CD14-positive monocyte (primary cell): ENCODE data around the gene NTPCR. TPM values are rescaled to one million over a fixed set of nuclear protein-coding genes. Genes with fewer than 3 reads are reported as not detected.

Experiments
- DNase-seq, 3 donors: peaks; one replicate each; pipeline ENCODE4 v3.0.0-alpha.2; 2011 to 2022
- H2AFZ ChIP-seq: 2 replicates; pipeline ENCODE4 v1.6.0; 2012; ENCODE audit warnings: mild to moderate bottlenecking, low read depth, low read length, inconsistent platforms; ENCODE audit not compliant: insufficient read depth, poor library complexity, severe bottlenecking
- H3K27ac ChIP-seq, 2 donors: 1 replicate in 1 of 2; 2 replicates in 1 of 2; pipeline ENCODE4 v1.5.1; 2012 to 2013; ENCODE audit warnings: low read length in 2 of 2, control low read depth in 1 of 2, inconsistent platforms in 1 of 2, low read depth in 1 of 2, mild to moderate bottlenecking in 1 of 2
- H3K27me3 ChIP-seq, 2 donors: one replicate each; pipeline versions ENCODE4 v1.6.0 to v1.6.1; 2011 to 2013; ENCODE audit warnings: low read length in 2 of 2; ENCODE audit not compliant: control insufficient read depth in 2 of 2, insufficient read depth in 2 of 2
- H3K36me3 ChIP-seq, 2 donors: replicated peaks in 1 of 2; 1 replicate in 1 of 2; 2 replicates in 1 of 2; pipeline versions ENCODE4 v1.5.1 to v1.6.1; 2012 to 2013; ENCODE audit warnings: low read length in 2 of 2, control low read depth in 1 of 2, inconsistent platforms in 1 of 2, mild to moderate bottlenecking in 1 of 2; ENCODE audit not compliant: insufficient read depth in 2 of 2, control insufficient read depth in 1 of 2
- H3K4me1 ChIP-seq, 2 donors: 1 replicate in 1 of 2; 2 replicates in 1 of 2; pipeline versions ENCODE4 v1.5.1 to v1.6.1; 2012 to 2013; ENCODE audit warnings: low read length in 2 of 2, control low read depth in 1 of 2, inconsistent platforms in 1 of 2, mild to moderate bottlenecking in 1 of 2, moderate library complexity in 1 of 2; ENCODE audit not compliant: insufficient read depth in 2 of 2, control insufficient read depth in 1 of 2
- H3K4me2 ChIP-seq: replicated peaks from 2 replicates; pipeline ENCODE3; 2012; ENCODE audit warnings: low read length, moderate library complexity, mild to moderate bottlenecking; ENCODE audit not compliant: poor library complexity, severe bottlenecking; ENCODE audit errors: extremely low read depth
- H3K4me3 ChIP-seq, 3 experiments: fragments of 200-600 bp in 1 of 3; sonication (generic) in 1 of 3; replicated peaks in 1 of 3; 1 replicate in 2 of 3; 2 replicates in 1 of 3; pipeline ENCODE4 v1.5.1; 2011 to 2013; ENCODE audit warnings: low read length in 3 of 3, mild to moderate bottlenecking in 3 of 3, control low read depth in 2 of 3, low read depth in 2 of 3, inconsistent platforms in 1 of 3, moderate library complexity in 1 of 3
- H3K79me2 ChIP-seq: 2 replicates; pipeline ENCODE4 v1.6.0; 2012; ENCODE audit warnings: mild to moderate bottlenecking, control low read depth, inconsistent platforms, low read length, moderate library complexity; ENCODE audit not compliant: insufficient read depth
- H3K9ac ChIP-seq: 2 replicates; pipeline ENCODE4 v1.6.0; 2017; ENCODE audit warnings: low read length, mild to moderate bottlenecking; ENCODE audit not compliant: insufficient read depth, poor library complexity, severe bottlenecking
- H3K9me3 ChIP-seq, 2 donors: replicated peaks in 1 of 2; 1 replicate in 1 of 2; 2 replicates in 1 of 2; pipeline versions ENCODE4 v1.5.1 to v1.6.1; 2012 to 2013; ENCODE audit warnings: low read length in 2 of 2, control low read depth in 1 of 2; ENCODE audit not compliant: control insufficient read depth in 1 of 2, insufficient read depth in 1 of 2
- H4K20me1 ChIP-seq: 2 replicates; pipeline ENCODE4 v1.6.0; 2012; ENCODE audit warnings: mild to moderate bottlenecking, low read length, control low read depth, moderate library complexity; ENCODE audit not compliant: insufficient read depth
- H3K27ac Mint-ChIP-seq, 7 donors: one replicate each; pipeline ENCODE4 v1.8.0; 2020; ENCODE audit warnings: mild to moderate bottlenecking in 7 of 7, mixed read lengths in 7 of 7, moderate library complexity in 6 of 7, inconsistent platforms in 2 of 7
- H3K27me3 Mint-ChIP-seq, 3 donors: one replicate each; pipeline ENCODE4 v1.8.0; 2021 to 2022; ENCODE audit warnings: low read depth in 3 of 3, mild to moderate bottlenecking in 3 of 3, mixed read lengths in 3 of 3, moderate library complexity in 3 of 3, inconsistent platforms in 1 of 3
- H3K36me3 Mint-ChIP-seq, 2 donors: one replicate each; pipeline ENCODE4 v1.8.0; 2020; ENCODE audit warnings: mixed read lengths in 2 of 2, inconsistent platforms in 1 of 2, mild to moderate bottlenecking in 1 of 2
- H3K4me1 Mint-ChIP-seq: one replicate; pipeline ENCODE4 v1.8.0; 2020; ENCODE audit warnings: mild to moderate bottlenecking, mixed read lengths
- H3K4me3 Mint-ChIP-seq, 2 donors: one replicate each; pipeline ENCODE4 v1.8.0; 2020; ENCODE audit warnings: mild to moderate bottlenecking in 2 of 2, mixed read lengths in 2 of 2, moderate library complexity in 1 of 2
- H3K9me3 Mint-ChIP-seq, 7 donors: one replicate each; pipeline ENCODE4 v1.8.0; 2020 to 2022; ENCODE audit warnings: mixed read lengths in 7 of 7, mild to moderate bottlenecking in 6 of 7, moderate library complexity in 6 of 7, inconsistent platforms in 2 of 7
- CTCF ChIP-seq: fragments of 200-600 bp; IDR thresholded peaks from one replicate; pipeline ENCODE4 v1.8.0; 2022; ENCODE audit warnings: antibody characterized with exemption, mild to moderate bottlenecking
- WGBS: methylation state at CpG from one replicate; pipeline ENCODE4 v1.1.5; 2013; ENCODE audit warnings: missing lambda C conversion rate; ENCODE audit not compliant: insufficient coverage; 5-methylcytosine and 5-hydroxymethylcytosine counted together
- intact Hi-C, 2 donors: fragments of 100-400 bp; cut with micrococcal nuclease; formaldehyde crosslinking; loops; one replicate each; pipeline versions ENCODE4 v1.15.0 to v1.15.1; 2023
- polyA plus RNA-seq, 3 donors: library from polyadenylated mRNA; depleted of rRNA in 1 of 3; unstranded in 2 of 3; stranded (reverse) in 1 of 3; fragments of 300-500 nt in 2 of 3; fragments of >200 nt in 1 of 3; fragmentation: Illumina TruSeq in 2 of 3; gene quantifications; 1 replicate in 2 of 3; 2 replicates in 1 of 3; pipeline ENCODE4 v1.2.3, GENCODE V29; 2012 to 2021

NTPCR gene
- polyA plus RNA-seq, 3 donors: 8.6 to 42.0 (median 31.7) TPM

- WGBS: 60% methylated on average over 1 of the region's 10 CpGs
- H3K4me2 ChIP-seq: peak overlapping the region; percentile 52
- H3K4me3 Mint-ChIP-seq: peak overlapping the region; percentile 58 to 81
These were observed 12.6 kb downstream of the NTPCR start for GRCh38 chr1:232962761-232963745.

More at GRCh38 chr1:232962761-232963745, 12.6 kb downstream of the NTPCR start:
- no peak for TF ChIP-seq CTCF
- Histone ChIP-seq H2AFZ (peak overlapping the region; percentile 36), H4K20me1 (no peaks in the 10 kb centered on the region), H3K79me2 (no peaks in the 10 kb centered on the region), H3K4me3 (peak overlapping the region in 1 of 3 experiments; percentile 12), H3K27ac (no peak overlapping the region), H3K9me3 (peaks cover 8 to 10% of the 10 kb centered on the region in 2 donors), H3K27me3 (no peaks in the 10 kb centered on the region), H3K9ac (no peak overlapping the region), H3K36me3 (peaks cover 12 to 40% of the 10 kb centered on the region in 2 donors), H3K4me1 (peaks cover 6 to 9% of the 10 kb centered on the region in 2 donors)
- H3K36me3 Mint-ChIP-seq: peaks cover 51 to 53% of the 10 kb centered on the region in 2 donors
- intact Hi-C loops: no loop called here
- H3K9me3 Mint-ChIP-seq: peaks cover 7 to 12% (median 12%) of the 10 kb centered on the region in 7 donors
- DNase-seq: peak in 2 of 3 donors; percentile 23 to 27
- H3K27me3 Mint-ChIP-seq: peaks cover 0 to 1% (median 0%) of the 10 kb centered on the region in 3 donors
- peaks cover 10% of the 10 kb centered on the region for H3K4me1 Mint-ChIP-seq
- H3K27ac Mint-ChIP-seq: peak overlapping the region in 2 of 7 donors; percentile 0 to 64
